ENCODE results near the gene TRPM7. TPM values are rescaled to one million over a fixed set of nuclear protein-coding genes. Genes with fewer than 3 reads are reported as not detected.

The TRPM7 gene
- total and polyA plus RNA-seq, 2 of the 13 experiments (the other 11 are each of a cell fraction or from before 2014, with no cell fraction given), result 11.0 to 36.0 TPM

DNA sequence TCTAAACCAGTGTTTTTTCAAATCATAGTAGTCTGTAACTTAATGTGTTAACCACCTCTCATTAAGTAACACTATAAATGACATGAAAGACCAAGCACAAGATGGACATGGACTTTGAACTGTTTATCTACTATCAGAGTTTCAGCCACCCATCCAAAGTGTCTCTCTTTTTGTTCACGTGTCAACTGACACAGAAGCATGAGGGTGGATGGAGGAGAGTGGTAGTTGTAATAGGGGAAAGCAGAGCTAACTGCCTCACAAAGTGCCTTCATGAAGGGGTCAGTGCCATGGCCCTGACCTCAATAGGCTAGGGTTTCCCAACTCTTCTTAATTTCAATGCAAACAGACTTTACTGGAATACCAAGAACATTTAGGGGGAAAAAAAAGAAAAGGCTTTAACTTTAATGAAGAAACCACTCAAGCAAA is 32.1 kb upstream of the TRPM7 start (continued):
- TF ChIP-seq, protein P1, sequence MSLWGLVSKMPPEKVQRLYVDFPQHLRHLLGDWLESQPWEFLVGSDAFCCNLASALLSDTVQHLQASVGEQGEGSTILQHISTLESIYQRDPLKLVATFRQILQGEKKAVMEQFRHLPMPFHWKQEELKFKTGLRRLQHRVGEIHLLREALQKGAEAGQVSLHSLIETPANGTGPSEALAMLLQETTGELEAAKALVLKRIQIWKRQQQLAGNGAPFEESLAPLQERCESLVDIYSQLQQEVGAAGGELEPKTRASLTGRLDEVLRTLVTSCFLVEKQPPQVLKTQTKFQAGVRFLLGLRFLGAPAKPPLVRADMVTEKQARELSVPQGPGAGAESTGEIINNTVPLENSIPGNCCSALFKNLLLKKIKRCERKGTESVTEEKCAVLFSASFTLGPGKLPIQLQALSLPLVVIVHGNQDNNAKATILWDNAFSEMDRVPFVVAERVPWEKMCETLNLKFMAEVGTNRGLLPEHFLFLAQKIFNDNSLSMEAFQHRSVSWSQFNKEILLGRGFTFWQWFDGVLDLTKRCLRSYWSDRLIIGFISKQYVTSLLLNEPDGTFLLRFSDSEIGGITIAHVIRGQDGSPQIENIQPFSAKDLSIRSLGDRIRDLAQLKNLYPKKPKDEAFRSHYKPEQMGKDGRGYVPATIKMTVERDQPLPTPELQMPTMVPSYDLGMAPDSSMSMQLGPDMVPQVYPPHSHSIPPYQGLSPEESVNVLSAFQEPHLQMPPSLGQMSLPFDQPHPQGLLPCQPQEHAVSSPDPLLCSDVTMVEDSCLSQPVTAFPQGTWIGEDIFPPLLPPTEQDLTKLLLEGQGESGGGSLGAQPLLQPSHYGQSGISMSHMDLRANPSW (CRISPR knock-in tag; IDR thresholded peaks at IDR 0.05; ENCODE audit: borderline replicate concordance), result no peak
- TF ChIP-seq CCDC6 (CRISPR knock-in tag; IDR thresholded peaks at IDR 0.05), result no peak
- TF ChIP-seq HNF4A (CRISPR knock-in tag; IDR thresholded peaks at IDR 0.05), result peak; percentile 99
- no peak for TF ChIP-seq DNMT1 (CRISPR knock-in tag; IDR thresholded peaks at IDR 0.05)
- TF ChIP-seq TCF7 (IDR thresholded peaks at IDR 0.05; ENCODE audit: low read depth), result peak; percentile 80
- TF ChIP-seq REXO4 (CRISPR knock-in tag; IDR thresholded peaks at IDR 0.05; ENCODE audit: borderline replicate concordance), result no peak
- peak; percentile 42; the same call in 1 of the 2 replicates for TF ChIP-seq ZNF746 (CRISPR knock-in tag; IDR thresholded peaks at IDR 0.05)
- TF ChIP-seq ZNF790 (CRISPR knock-in tag; IDR thresholded peaks at IDR 0.05; ENCODE audit: borderline replicate concordance), result no peak
- TF ChIP-seq ZNF207 (IDR thresholded peaks at IDR 0.05; ENCODE audit: borderline replicate concordance), result no peak
- no peak for TF ChIP-seq POLR2AphosphoS2 (IDR thresholded peaks at IDR 0.05; ENCODE audit: low read depth, low read length)
- TF ChIP-seq ZFP62 (CRISPR knock-in tag; IDR thresholded peaks at IDR 0.05), result no peak
- peak; percentile 54; the same call in 1 of the 2 replicates for TF ChIP-seq CBX5 (CRISPR knock-in tag; IDR thresholded peaks at IDR 0.05; ENCODE audit: borderline replicate concordance)
- TF ChIP-seq HHEX (CRISPR knock-in tag; IDR thresholded peaks at IDR 0.05), result no peak
- TF ChIP-seq FOSL1 (CRISPR knock-in tag; IDR thresholded peaks at IDR 0.05; ENCODE audit: borderline replicate concordance), result no peak
- TF ChIP-seq NR2F6 (IDR thresholded peaks at IDR 0.05), result peak; percentile 97
- TF ChIP-seq NR2F6 (CRISPR knock-in tag; IDR thresholded peaks at IDR 0.05), result peak; percentile 97
- TF ChIP-seq BCL6 (CRISPR knock-in tag; IDR thresholded peaks at IDR 0.05), result peak; percentile 91
- peak; percentile 56; the same call in 1 of the 2 replicates for TF ChIP-seq SALL2 (CRISPR knock-in tag; IDR thresholded peaks at IDR 0.05)
- TF ChIP-seq, protein P2, sequence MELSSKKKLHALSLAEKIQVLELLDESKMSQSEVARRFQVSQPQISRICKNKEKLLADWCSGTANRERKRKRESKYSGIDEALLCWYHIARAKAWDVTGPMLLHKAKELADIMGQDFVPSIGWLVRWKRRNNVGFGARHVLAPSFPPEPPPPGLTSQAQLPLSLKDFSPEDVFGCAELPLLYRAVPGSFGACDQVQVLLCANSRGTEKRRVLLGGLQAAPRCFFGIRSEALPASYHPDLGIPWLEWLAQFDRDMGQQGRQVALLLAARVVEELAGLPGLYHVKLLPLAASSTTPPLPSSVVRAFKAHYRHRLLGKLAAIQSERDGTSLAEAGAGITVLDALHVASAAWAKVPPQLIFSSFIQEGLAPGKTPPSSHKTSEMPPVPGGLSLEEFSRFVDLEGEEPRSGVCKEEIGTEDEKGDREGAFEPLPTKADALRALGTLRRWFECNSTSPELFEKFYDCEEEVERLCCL (CRISPR knock-in tag; IDR thresholded peaks at IDR 0.05; ENCODE audit: borderline replicate concordance), result no peak
- no peak for TF ChIP-seq TP53 (CRISPR knock-in tag; conservative IDR thresholded peaks at IDR 0.05)
- peak; percentile 85 for TF ChIP-seq POGZ (CRISPR knock-in tag; IDR thresholded peaks at IDR 0.05)
- no peak for TF ChIP-seq TOPORS (CRISPR knock-in tag; IDR thresholded peaks at IDR 0.05)
- TF ChIP-seq TBX3 (IDR thresholded peaks at IDR 0.05; ENCODE audit: borderline replicate concordance), result peak; percentile 79; the same call in 1 of the 2 replicates
- peak; percentile 96 for TF ChIP-seq HMG20A (CRISPR knock-in tag; IDR thresholded peaks at IDR 0.05; ENCODE audit: borderline replicate concordance)
- TF ChIP-seq FOXC1 (CRISPR knock-in tag; IDR thresholded peaks at IDR 0.05; ENCODE audit: borderline replicate concordance), result no peak
- TF ChIP-seq, protein P3, sequence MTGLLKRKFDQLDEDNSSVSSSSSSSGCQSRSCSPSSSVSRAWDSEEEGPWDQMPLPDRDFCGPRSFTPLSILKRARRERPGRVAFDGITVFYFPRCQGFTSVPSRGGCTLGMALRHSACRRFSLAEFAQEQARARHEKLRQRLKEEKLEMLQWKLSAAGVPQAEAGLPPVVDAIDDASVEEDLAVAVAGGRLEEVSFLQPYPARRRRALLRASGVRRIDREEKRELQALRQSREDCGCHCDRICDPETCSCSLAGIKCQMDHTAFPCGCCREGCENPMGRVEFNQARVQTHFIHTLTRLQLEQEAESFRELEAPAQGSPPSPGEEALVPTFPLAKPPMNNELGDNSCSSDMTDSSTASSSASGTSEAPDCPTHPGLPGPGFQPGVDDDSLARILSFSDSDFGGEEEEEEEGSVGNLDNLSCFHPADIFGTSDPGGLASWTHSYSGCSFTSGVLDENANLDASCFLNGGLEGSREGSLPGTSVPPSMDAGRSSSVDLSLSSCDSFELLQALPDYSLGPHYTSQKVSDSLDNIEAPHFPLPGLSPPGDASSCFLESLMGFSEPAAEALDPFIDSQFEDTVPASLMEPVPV (CRISPR knock-in tag; IDR thresholded peaks at IDR 0.05), result 0 out of 2 replicates have a peak, but pooled peaks have one; percentile 27
- TF ChIP-seq NKX3-1 (CRISPR knock-in tag; IDR thresholded peaks at IDR 0.05), result no peak
